ENCODE measurements around the gene EHD1.
A peak's percentile ranks its signal among the peaks of the same experiment; 100 is the strongest.
"Not testable (repeated sequence)": the region's sequence is repeated elsewhere in the genome, so short reads cannot be mapped to it uniquely, and the experiment has no call there.

EHD1 gene

GRCh38 chr11:64855596-64856304 is 22.7 kb downstream of the EHD1 start:
- no peak for DNase-seq

GRCh38 chr11:64854534-64855502 is 23.6 kb downstream of the EHD1 start:
- DNase-seq = peak; percentile 61

GRCh38 chr11:64854157-64854533 is 24.3 kb downstream of the EHD1 start:
- no peak for DNase-seq

DNA sequence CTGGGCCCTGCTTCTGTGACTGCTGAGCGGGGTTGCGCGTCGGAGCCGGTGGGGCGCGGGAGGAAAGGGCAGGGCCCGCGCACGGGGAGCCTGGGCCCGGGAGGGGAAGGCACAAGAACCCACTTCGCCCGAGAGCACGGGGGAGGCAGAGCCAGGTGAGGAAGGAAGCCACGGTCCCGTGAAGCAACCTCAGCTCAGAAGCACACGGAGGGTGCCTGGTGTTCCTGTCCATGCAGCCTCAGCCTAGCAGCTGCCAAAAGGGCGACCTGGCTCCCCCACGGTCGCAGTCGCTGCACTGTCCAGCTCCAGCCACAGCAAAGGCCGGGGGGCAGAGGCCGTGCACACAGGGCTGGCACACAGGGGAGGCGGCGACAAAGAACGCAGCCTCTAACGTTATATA is 24.7 kb downstream of the EHD1 start:
- no peak for DNase-seq

DNA sequence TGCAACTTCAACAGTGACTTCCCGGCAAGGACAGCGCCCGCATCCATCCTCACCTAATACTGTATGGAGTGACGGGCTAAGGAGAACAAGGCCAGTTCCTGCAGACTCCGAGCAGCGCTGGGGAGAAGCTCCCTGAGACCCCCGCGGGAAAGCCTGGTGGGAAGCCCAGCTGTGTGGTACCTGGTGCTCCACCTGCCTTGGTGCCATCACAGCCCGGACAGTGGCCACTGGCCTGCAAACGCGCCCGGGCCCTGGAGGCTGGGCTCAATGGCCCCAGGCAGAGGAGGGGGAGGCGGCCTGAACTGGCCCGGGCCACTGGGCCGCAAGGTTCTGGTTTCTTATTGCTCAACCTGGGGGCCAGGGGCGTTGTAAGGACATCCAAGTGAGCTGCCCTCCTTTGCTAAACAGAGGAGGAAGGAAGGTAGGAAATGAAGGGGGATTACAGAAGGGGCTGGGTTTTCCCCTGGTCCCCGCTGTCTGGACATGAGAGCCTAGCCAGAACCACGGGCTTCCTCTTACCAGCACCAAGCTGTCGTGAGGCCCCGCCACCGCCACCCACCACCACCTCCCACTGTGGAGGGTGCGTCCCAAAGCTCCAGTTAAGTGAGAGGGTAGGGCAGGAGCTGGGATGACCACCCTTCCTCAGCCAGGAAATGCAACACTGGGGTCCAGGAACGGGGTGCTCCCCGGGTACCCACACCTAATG is 25.5 kb downstream of the EHD1 start:
- no peak for DNase-seq

GRCh38 chr11:64851831-64852351 is 26.5 kb downstream of the EHD1 start:
- no peak for DNase-seq

GRCh38 chr11:64850979-64851567 is 27.3 kb downstream of the EHD1 start:
- DNase-seq = peak; percentile 60

DNA sequence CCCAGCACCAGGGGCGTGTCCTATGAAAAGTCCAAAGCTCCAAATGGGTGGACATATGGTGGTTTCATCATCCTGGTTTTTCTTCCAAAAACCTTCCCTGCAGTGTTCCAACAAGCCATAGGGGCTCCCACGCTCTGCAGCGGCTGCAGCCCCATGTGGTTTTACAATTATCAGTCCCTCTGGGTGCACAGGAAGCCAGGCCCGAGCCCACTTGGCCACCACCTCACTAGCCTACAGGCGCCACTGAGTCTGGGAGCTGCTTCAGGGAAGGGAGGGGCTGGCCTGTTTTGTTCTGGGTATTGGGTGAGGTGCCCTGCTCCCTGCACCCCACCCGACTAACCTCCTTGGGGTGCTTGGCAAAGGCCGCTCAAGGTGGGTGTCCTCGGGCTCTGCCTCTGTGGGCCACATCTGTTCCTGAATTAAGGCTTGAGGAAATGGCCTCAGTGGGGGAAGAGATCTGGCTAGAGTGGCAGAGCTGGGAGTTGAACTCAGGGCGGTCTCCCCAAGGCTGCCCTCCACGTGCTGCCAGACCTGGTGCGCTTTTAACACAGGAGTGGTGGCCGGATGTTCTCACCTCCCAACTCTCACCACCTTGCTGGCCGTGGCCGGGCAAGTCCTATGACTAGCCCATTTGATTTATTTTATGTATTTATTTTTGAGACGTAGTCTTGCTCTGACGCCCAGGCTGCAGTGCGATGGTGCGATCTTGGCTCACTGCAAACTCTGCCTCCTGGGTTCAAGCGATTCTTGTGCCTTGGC is 28.6 kb downstream of the EHD1 start:
- no peak for DNase-seq

GRCh38 chr11:64848826-64849597 is 29.4 kb downstream of the EHD1 start:
- no peak for DNase-seq

GRCh38 chr11:64848214-64848825 is 30.1 kb downstream of the EHD1 start:
- DNase-seq = no peak

DNA sequence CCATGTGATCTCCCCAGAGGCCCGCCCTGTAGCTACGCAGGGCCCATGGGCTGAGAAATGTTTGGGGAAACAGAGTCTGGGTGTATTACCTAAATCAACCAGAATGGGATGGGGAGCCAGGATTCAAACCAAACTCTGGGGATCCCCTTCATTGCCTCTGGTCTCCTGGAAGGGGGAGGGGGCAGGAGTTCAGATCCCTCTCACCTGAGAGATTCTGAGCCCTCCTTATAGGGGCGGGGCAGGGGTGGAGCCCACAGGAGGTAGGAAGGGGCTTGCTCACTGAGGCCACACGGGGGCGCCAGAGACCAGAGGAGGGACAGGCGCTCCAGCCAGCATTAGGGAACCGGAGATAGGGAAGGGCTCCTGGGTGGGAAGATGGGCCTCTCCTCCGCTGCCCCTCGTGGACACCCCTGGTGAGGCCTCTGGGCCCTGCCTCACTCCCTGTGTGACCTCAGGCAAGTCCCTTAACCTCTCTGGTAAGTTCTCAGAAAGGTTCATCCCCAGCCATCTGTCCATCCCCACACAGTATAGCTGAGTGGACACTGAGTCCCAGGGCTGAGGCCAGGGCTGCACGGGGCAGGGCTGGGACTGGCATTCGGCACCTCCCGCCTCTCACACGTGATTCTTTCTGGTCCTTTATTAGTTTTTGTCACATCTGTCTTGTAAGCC is 31.3 kb downstream of the EHD1 start:
- DNase-seq = peak; percentile 95

GRCh38 chr11:64845776-64846129 is 32.7 kb downstream of the EHD1 start:
- DNase-seq = not testable (repeated sequence)

DNA sequence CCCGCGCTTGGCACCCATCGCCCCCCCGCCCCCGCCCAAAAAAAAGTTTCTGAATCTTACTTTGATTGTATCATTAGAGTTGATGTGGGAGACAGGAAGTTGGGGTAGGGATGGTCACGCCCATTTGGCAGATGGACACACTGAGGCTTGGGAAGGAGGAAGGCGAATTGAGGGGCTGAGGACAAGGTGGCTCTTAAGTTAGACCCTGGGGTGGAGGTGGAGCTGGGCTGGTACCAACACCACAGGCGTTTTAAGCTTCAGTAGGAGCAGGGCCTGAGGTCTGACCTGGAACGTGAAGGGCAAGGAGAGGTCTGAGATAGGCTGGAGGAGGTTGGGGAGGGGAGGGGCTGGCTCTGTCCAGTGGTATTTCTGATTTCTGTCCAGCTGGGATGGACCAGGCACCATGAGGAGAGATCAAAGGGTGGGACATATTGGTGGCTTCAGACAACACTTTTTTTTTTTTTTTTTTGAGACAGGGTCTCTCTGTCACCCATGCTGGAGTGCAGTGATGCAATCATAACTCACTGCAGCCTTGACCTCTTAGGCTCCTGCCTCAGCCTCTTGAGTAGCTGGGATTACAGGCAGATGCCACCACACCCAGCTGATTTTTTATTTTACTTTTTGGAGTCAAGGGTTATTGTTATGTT is 33.2 kb downstream of the EHD1 start:
- no peak for DNase-seq

- DNase-seq = peak; percentile 69
Measured at GRCh38 chr11:64844330-64845128, 33.9 kb downstream of the EHD1 start, which contains the start of gene CDC42BPG. TSS of gene CDC42BPG (minus strand) at chr11:64844653. CDS start at chr11:64844569, 84 bp downstream.

DNA sequence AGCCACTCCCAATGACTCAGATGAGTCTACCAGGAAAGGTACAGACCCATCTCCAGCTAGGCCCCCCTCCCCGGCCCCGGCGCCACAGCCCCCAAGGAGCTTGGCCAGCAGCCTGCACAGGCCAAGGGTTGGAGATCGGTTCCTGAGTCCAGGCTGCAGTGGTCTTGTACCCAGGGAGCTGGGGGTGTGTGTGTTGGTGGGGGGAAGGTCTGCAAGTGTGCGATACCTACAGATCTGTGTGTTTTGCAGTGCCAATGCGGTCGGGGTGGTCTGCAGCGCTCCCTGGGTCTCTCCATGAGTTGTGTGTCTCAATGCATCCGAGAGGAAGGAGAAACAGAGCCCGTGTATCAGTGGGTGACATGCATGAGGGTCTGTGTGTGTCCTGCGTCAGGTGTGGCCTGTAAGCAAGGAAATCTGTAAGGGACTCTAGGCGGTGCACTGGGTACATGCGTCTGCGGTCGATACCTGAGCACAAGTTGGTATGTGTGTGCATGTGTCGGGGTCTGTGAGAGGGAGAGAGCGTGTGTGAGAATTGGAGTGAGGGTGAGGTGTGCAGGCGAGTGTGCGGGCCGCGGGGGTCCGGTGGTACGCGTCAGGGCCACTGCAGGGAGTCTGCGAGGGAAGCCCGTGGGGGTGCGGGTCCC is 34.6 kb downstream of the EHD1 start:
- no peak for DNase-seq

- no peak for DNase-seq
Measured at GRCh38 chr11:64842851-64843685, 35.4 kb downstream of the EHD1 start.

- no peak for DNase-seq
Measured at GRCh38 chr11:64842366-64842759, 36.1 kb downstream of the EHD1 start.

All from stimulated activated CD4-positive, alpha-beta T cell treated with anti-CD3 and anti-CD28 coated beads, Interleukin-4, amount 100 ng/mL, for 1 hour (primary cell).